Endodermal cell (in vitro differentiated cells): ENCODE results near the gene SUSD6. TPM values are rescaled to one million over a fixed set of nuclear protein-coding genes. Genes with fewer than 3 reads are reported as not detected.

Experiments
- DNase-seq: peaks from one replicate; pipeline ENCODE4 v3.0.0-alpha.2; 2017
- H3K27ac ChIP-seq: 2 replicates; pipeline ENCODE4 v1.5.1; 2013; ENCODE audit warnings: mild to moderate bottlenecking, low read depth, low read length, moderate library complexity
- H3K27me3 ChIP-seq: 2 replicates; pipeline ENCODE4 v1.6.1; 2013; ENCODE audit warnings: mild to moderate bottlenecking, low read length, moderate library complexity; ENCODE audit not compliant: insufficient read depth, control insufficient read depth, poor library complexity, severe bottlenecking
- H3K36me3 ChIP-seq: 2 replicates; pipeline ENCODE4 v1.7.0; 2013; ENCODE audit warnings: mild to moderate bottlenecking, low read length, moderate library complexity; ENCODE audit not compliant: control insufficient read depth, insufficient read depth
- H3K4me1 ChIP-seq: one replicate; pipeline ENCODE4 v1.7.0; 2013; ENCODE audit warnings: low read length; ENCODE audit not compliant: control insufficient read depth, insufficient read depth
- H3K4me3 ChIP-seq: 2 replicates; pipeline ENCODE4 v1.5.1; 2013; ENCODE audit warnings: mild to moderate bottlenecking, low read length, moderate library complexity
- H3K9ac ChIP-seq: 2 replicates; pipeline ENCODE4 v1.6.1; 2013; ENCODE audit warnings: mild to moderate bottlenecking, low read length, moderate library complexity; ENCODE audit not compliant: poor library complexity, severe bottlenecking; ENCODE audit errors: extremely low read depth
- H3K9me3 ChIP-seq: 2 replicates; pipeline ENCODE4 v1.6.1; 2013; ENCODE audit warnings: mild to moderate bottlenecking, low read length, moderate library complexity; ENCODE audit not compliant: control insufficient read depth
- H3K27ac Mint-ChIP-seq: 2 replicates; pipeline ENCODE4 v1.8.0; 2020; ENCODE audit warnings: mixed read lengths
- H3K27me3 Mint-ChIP-seq: 2 replicates; pipeline ENCODE4 v1.8.0; 2021; ENCODE audit warnings: mild to moderate bottlenecking, mixed read lengths; ENCODE audit not compliant: insufficient read depth
- H3K36me3 Mint-ChIP-seq: 2 replicates; pipeline ENCODE4 v1.8.0; 2020; ENCODE audit warnings: low read depth, mixed read lengths
- H3K4me1 Mint-ChIP-seq: 2 replicates; pipeline ENCODE4 v1.8.0; 2020; ENCODE audit warnings: mixed read lengths
- H3K4me3 Mint-ChIP-seq: 2 replicates; pipeline ENCODE4 v1.8.0; 2020; ENCODE audit warnings: mild to moderate bottlenecking, moderate library complexity, mixed read lengths
- H3K9me3 Mint-ChIP-seq: 2 replicates; pipeline ENCODE4 v1.8.0; 2020; ENCODE audit warnings: mild to moderate bottlenecking, mixed read lengths
- CTCF ChIP-seq: fragments of 200-600 bp; sonication (generic); conservative IDR thresholded peaks from 2 replicates; pipeline ENCODE4 v1.5.0; 2021; ENCODE audit warnings: antibody characterized with exemption, mild to moderate bottlenecking
- WGBS, 2 experiments: methylation state at CpG; one replicate each; pipeline versions ENCODE4 v1.1.5 to v1.1.7; 2013; ENCODE audit warnings: missing lambda C conversion rate in 2 of 2, mixed read lengths in 1 of 2; ENCODE audit not compliant: insufficient coverage in 1 of 2, insufficient read length in 1 of 2; 5-methylcytosine and 5-hydroxymethylcytosine counted together
- total RNA-seq, 2 donors: library from RNA; stranded (reverse); fragmentation: NEBNext Ultra II Directional in 1 of 2; extraction: Animal tissue kit (Norgen Biotek cat#: 25700) in 1 of 2; gene quantifications; 2 replicates in 1 of 2; 3 replicates in 1 of 2; pipeline ENCODE4 v1.2.1, GENCODE V29; 2021

SUSD6 gene
- total RNA-seq, 2 donors from 2014 or later, result 5.7 to 5.9 TPM

GRCh38 chr14:69617796-69618195 lies 6.4 kb downstream of the SUSD6 start:
- no peaks in the 10 kb centered on the region for H3K9me3 ChIP-seq
- WGBS, 2 experiments, result 89 to 100% methylated on average over 1 of the region's 1 CpG
- no peaks in the 10 kb centered on the region for H3K36me3 ChIP-seq
- Mint-ChIP-seq H3K36me3 (peaks cover 2% of the 10 kb centered on the region), H3K27ac (no peak overlapping the region), H3K27me3 (no peaks in the 10 kb centered on the region), H3K9me3 (no peaks in the 10 kb centered on the region), H3K4me1 (peaks cover 27% of the 10 kb centered on the region), H3K4me3 (no peak overlapping the region)
- no peak overlapping the region for H3K27ac ChIP-seq
- DNase-seq, result no peak
- no peak overlapping the region for H3K4me3 ChIP-seq
- peaks cover 14% of the 10 kb centered on the region for H3K4me1 ChIP-seq
- H3K9ac ChIP-seq, result no peak overlapping the region
- no peaks in the 10 kb centered on the region for H3K27me3 ChIP-seq
- TF ChIP-seq CTCF, result no peak

GRCh38 chr14:69619012-69619411 lies 7.6 kb downstream of the SUSD6 start:
- Mint-ChIP-seq H3K4me3 (no peak overlapping the region), H3K9me3 (no peaks in the 10 kb centered on the region), H3K4me1 (peaks cover 17% of the 10 kb centered on the region), H3K27ac (no peak overlapping the region), H3K27me3 (no peaks in the 10 kb centered on the region), H3K36me3 (peaks cover 2% of the 10 kb centered on the region)
- Histone ChIP-seq H3K27me3 (no peaks in the 10 kb centered on the region), H3K4me1 (peaks cover 4% of the 10 kb centered on the region), H3K27ac (no peak overlapping the region), H3K36me3 (no peaks in the 10 kb centered on the region), H3K9ac (no peak overlapping the region), H3K9me3 (no peaks in the 10 kb centered on the region), H3K4me3 (no peak overlapping the region)
- no peak for DNase-seq
- WGBS, 2 experiments, result 93 to 100% methylated on average over 1 to 4 of the region's 4 CpGs
- TF ChIP-seq CTCF, result no peak

- Mint-ChIP-seq H3K36me3 (peaks cover 2% of the 10 kb centered on the region), H3K27me3 (no peaks in the 10 kb centered on the region), H3K27ac (no peak overlapping the region), H3K9me3 (no peaks in the 10 kb centered on the region), H3K4me1 (peaks cover 21% of the 10 kb centered on the region), H3K4me3 (no peak overlapping the region)
- Histone ChIP-seq H3K27me3 (no peaks in the 10 kb centered on the region), H3K9ac (no peak overlapping the region), H3K4me3 (no peak overlapping the region), H3K4me1 (peaks cover 7% of the 10 kb centered on the region), H3K36me3 (no peaks in the 10 kb centered on the region), H3K27ac (no peak overlapping the region), H3K9me3 (no peaks in the 10 kb centered on the region)
- no peak for TF ChIP-seq CTCF
- DNase-seq, result no peak
- WGBS, 2 experiments, result 97 to 100% methylated on average over 5 of the region's 5 CpGs
Measured at GRCh38 chr14:69620211-69620611, 8.8 kb downstream of the SUSD6 start.
